ENCODE measurements around the gene PGA4. TPM values are rescaled to one million over a fixed set of nuclear protein-coding genes. Genes with fewer than 3 reads are reported as not detected.

Gene PGA4
- polyA plus RNA-seq, 1 of the 3 experiments (the other 2 are of a cell fraction), result not detected

GRCh38 chr11:61272731-61273130 is 50.6 kb downstream of the PGA4 start (continued):
- TF ChIP-seq RAD21 (IDR thresholded peaks at IDR 0.05; ENCODE audit: low read length) (no peak), RFX5 (IDR thresholded peaks at IDR 0.05; ENCODE audit: low read length) (no peak), PBX3 (IDR thresholded peaks at IDR 0.05) (no peak)

DNA sequence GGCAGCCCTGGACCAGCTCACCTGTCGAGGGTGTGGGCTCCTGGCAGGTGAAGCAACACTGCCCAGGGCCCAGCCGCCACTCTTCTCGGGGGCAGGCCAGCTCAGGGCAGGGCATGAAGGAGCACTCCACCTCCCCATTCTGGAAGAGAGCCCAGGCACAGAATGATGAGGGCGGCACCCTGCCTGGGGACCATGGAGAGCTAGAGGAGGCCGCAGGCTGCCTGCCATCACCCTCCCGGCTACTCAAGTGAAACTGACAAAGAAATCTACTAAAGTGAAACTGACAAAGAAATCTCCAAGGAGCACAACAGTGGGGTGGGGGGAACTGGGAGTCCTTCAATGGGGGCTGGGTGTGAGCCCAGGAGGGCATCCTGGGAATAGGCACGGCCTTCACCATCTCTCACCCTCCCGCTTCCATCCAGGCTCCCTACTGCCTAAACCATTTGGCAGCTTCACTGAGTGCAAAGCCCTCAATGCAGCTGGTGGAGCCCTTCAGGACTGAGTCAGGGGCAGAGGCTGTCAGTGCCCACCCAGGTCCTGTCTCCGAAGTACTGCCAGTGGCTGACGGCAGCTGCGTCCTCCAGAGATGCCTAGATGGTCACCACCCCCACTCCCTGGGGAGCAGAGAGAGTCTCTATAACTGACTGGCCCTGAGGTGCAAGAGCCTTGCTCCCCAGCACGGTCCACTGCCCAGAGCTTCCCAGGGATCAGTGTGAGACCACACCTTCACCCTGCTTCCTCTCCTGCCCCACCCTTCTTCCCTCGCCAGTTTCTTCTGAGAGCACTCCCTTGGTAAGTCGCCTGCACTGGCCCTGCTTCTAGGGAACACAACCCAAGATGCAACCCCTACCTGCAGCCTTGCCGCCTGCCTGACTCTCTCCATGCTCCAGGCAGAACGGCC is 51.3 kb downstream of the PGA4 start:
- POLR2A ChIA-PET, result no interaction called here
- Histone ChIP-seq H3F3A (replicated peaks; ENCODE audit: insufficient read depth) (no peaks in the 10 kb centered on the region), H3K4me1 (ENCODE audit: control insufficient read depth in 1 of 2, insufficient read depth in 2 of 2, low read depth in 1 of 2, low read length in 1 of 2) (no peaks in the 10 kb centered on the region), H3K4me3 (ENCODE audit: low read depth in 2 of 2, low read length in 1 of 2) (no peak overlapping the region), H2AFZ (ENCODE audit: low read depth) (no peak overlapping the region), H3K9me3 (no peaks in the 10 kb centered on the region), H4K20me1 (ENCODE audit: insufficient read depth) (no peaks in the 10 kb centered on the region), H3K9me2 (no peaks in the 10 kb centered on the region), H3K27ac (ENCODE audit: low read depth in 2 of 2, low read length in 1 of 2) (no peak overlapping the region), H3K27me3 (ENCODE audit: insufficient read depth) (no peaks in the 10 kb centered on the region), H3K79me2 (ENCODE audit: insufficient read depth) (no peaks in the 10 kb centered on the region), H3K4me2 (no peak overlapping the region), H3K9ac (no peak overlapping the region), H3K36me3 (replicated peaks in 1 of 2; ENCODE audit: control insufficient read depth in 1 of 2, insufficient read depth in 2 of 2, low read length in 1 of 2) (no peaks in the 10 kb centered on the region)
- TF ChIP-seq MEF2A (IDR thresholded peaks at IDR 0.05; ENCODE audit: borderline replicate concordance, low read depth) (no peak), GATA2 (CRISPR knock-in tag; IDR thresholded peaks at IDR 0.05) (no peak), RAD21 (IDR thresholded peaks at IDR 0.05; ENCODE audit: low read length) (no peak), NFIC (IDR thresholded peaks at IDR 0.05; ENCODE audit: borderline replicate concordance) (no peak), EZH2phosphoT487 (IDR thresholded peaks at IDR 0.05; ENCODE audit: borderline replicate concordance, low read depth) (no peak), POLR2AphosphoS5 (IDR thresholded peaks at IDR 0.05; ENCODE audit: low read depth, low read length) (no peak), SMC3 (IDR thresholded peaks at IDR 0.05; ENCODE audit: low read depth, low read length) (no peak), RFX5 (IDR thresholded peaks at IDR 0.05; ENCODE audit: low read length) (no peak)
- TF ChIP-seq, protein P1, sequence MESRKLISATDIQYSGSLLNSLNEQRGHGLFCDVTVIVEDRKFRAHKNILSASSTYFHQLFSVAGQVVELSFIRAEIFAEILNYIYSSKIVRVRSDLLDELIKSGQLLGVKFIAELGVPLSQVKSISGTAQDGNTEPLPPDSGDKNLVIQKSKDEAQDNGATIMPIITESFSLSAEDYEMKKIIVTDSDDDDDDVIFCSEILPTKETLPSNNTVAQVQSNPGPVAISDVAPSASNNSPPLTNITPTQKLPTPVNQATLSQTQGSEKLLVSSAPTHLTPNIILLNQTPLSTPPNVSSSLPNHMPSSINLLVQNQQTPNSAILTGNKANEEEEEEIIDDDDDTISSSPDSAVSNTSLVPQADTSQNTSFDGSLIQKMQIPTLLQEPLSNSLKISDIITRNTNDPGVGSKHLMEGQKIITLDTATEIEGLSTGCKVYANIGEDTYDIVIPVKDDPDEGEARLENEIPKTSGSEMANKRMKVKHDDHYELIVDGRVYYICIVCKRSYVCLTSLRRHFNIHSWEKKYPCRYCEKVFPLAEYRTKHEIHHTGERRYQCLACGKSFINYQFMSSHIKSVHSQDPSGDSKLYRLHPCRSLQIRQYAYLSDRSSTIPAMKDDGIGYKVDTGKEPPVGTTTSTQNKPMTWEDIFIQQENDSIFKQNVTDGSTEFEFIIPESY (IDR thresholded peaks at IDR 0.05; ENCODE audit: borderline replicate concordance, low read depth), result no peak
- TF ChIP-seq, protein P2, sequence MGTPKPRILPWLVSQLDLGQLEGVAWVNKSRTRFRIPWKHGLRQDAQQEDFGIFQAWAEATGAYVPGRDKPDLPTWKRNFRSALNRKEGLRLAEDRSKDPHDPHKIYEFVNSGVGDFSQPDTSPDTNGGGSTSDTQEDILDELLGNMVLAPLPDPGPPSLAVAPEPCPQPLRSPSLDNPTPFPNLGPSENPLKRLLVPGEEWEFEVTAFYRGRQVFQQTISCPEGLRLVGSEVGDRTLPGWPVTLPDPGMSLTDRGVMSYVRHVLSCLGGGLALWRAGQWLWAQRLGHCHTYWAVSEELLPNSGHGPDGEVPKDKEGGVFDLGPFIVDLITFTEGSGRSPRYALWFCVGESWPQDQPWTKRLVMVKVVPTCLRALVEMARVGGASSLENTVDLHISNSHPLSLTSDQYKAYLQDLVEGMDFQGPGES (IDR thresholded peaks at IDR 0.05; ENCODE audit: low read depth, low read length), result no peak
- TF ChIP-seq, protein P3, sequence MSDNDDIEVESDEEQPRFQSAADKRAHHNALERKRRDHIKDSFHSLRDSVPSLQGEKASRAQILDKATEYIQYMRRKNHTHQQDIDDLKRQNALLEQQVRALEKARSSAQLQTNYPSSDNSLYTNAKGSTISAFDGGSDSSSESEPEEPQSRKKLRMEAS (IDR thresholded peaks at IDR 0.05; ENCODE audit: low read depth), result no peak
- TF ChIP-seq, protein P4, sequence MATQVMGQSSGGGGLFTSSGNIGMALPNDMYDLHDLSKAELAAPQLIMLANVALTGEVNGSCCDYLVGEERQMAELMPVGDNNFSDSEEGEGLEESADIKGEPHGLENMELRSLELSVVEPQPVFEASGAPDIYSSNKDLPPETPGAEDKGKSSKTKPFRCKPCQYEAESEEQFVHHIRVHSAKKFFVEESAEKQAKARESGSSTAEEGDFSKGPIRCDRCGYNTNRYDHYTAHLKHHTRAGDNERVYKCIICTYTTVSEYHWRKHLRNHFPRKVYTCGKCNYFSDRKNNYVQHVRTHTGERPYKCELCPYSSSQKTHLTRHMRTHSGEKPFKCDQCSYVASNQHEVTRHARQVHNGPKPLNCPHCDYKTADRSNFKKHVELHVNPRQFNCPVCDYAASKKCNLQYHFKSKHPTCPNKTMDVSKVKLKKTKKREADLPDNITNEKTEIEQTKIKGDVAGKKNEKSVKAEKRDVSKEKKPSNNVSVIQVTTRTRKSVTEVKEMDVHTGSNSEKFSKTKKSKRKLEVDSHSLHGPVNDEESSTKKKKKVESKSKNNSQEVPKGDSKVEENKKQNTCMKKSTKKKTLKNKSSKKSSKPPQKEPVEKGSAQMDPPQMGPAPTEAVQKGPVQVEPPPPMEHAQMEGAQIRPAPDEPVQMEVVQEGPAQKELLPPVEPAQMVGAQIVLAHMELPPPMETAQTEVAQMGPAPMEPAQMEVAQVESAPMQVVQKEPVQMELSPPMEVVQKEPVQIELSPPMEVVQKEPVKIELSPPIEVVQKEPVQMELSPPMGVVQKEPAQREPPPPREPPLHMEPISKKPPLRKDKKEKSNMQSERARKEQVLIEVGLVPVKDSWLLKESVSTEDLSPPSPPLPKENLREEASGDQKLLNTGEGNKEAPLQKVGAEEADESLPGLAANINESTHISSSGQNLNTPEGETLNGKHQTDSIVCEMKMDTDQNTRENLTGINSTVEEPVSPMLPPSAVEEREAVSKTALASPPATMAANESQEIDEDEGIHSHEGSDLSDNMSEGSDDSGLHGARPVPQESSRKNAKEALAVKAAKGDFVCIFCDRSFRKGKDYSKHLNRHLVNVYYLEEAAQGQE (IDR thresholded peaks at IDR 0.05; ENCODE audit: low read depth, low read length), result no peak
- DNase-seq, result no peak
- CTCF ChIA-PET, result interaction anchor here (1.3 kb wide), 1 partner anchor 15 kb away, joined by 3 read pairs; no protein-coding TSS in a partner anchor
- 76% methylated on average over 12 of the region's 16 CpGs for WGBS (ENCODE audit: low lambda C conversion rate)
